OCI-LY1 (cell line): ENCODE results near the gene ERBB3.

Experiments
- H2AFZ ChIP-seq: fragments of 200-600 bp; sonication (generic), shearing (Covaris generic); 2 replicates; pipeline ENCODE4 v1.6.0; 2014; ENCODE audit warnings: antibody characterized with exemption, mild to moderate bottlenecking, low read length
- H3F3A ChIP-seq: fragments of 200-600 bp; sonication (generic), shearing (Covaris generic); 2 replicates; pipeline ENCODE4 v1.6.0; 2014; ENCODE audit warnings: mild to moderate bottlenecking, antibody characterized with exemption, low read length, moderate library complexity; ENCODE audit not compliant: insufficient read depth
- H3K27ac ChIP-seq: fragments of 200-600 bp; sonication (generic); 2 replicates; pipeline ENCODE4 v1.5.1; 2014; ENCODE audit warnings: low read length, mixed run types, mild to moderate bottlenecking, low read depth; ENCODE audit not compliant: poor library complexity, severe bottlenecking
- H3K27me3 ChIP-seq: fragments of 200-600 bp; sonication (generic); 2 replicates; pipeline ENCODE4 v1.6.0; 2014; ENCODE audit warnings: antibody characterized with exemption, mild to moderate bottlenecking, low read length, moderate library complexity; ENCODE audit not compliant: insufficient read depth
- H3K36me3 ChIP-seq: fragments of 200-600 bp; sonication (generic); 2 replicates; pipeline ENCODE4 v1.6.1; 2014; ENCODE audit warnings: mild to moderate bottlenecking, antibody characterized with exemption, low read length, moderate library complexity, mixed read lengths; ENCODE audit not compliant: insufficient read depth
- H3K4me1 ChIP-seq: fragments of 200-600 bp; sonication (generic); 2 replicates; pipeline ENCODE4 v1.5.1; 2014; ENCODE audit warnings: mild to moderate bottlenecking, low read length, moderate library complexity; ENCODE audit not compliant: insufficient read depth, severe bottlenecking
- H3K4me2 ChIP-seq: fragments of 200-600 bp; sonication (generic), shearing (Covaris generic); 2 replicates; pipeline ENCODE4 v1.6.1; 2014; ENCODE audit warnings: low read length
- H3K4me3 ChIP-seq: fragments of 200-600 bp; sonication (generic); 2 replicates; pipeline ENCODE4 v1.5.1; 2014; ENCODE audit warnings: low read length, low read depth, mild to moderate bottlenecking, mixed read lengths; ENCODE audit not compliant: poor library complexity, severe bottlenecking
- H3K79me2 ChIP-seq: fragments of 200-600 bp; shearing (Covaris generic); 2 replicates; pipeline ENCODE4 v1.6.1; 2016; ENCODE audit warnings: mixed run types, low read length, mixed read lengths; ENCODE audit not compliant: insufficient read depth
- H3K9ac ChIP-seq: fragments of 200-600 bp; sonication (generic), shearing (Covaris generic); 2 replicates; pipeline ENCODE4 v1.6.1; 2014; ENCODE audit warnings: mild to moderate bottlenecking, low read length, mixed read lengths
- H3K9me2 ChIP-seq: fragments of 200-600 bp; sonication (generic), shearing (Covaris generic); 2 replicates; pipeline ENCODE4 v1.6.1; 2014; ENCODE audit warnings: low read depth, mild to moderate bottlenecking, low read length, mixed read lengths
- H3K9me3 ChIP-seq: fragments of 200-600 bp; shearing (Covaris generic); 2 replicates; pipeline ENCODE4 v1.6.1; 2014; ENCODE audit warnings: low read length, mixed read lengths
- H4K20me1 ChIP-seq: fragments of 200-600 bp; sonication (generic), shearing (Covaris generic); 2 replicates; pipeline ENCODE4 v1.6.0; 2016; ENCODE audit warnings: mild to moderate bottlenecking, low read length; ENCODE audit not compliant: insufficient read depth
- EZH2 ChIP-seq: fragments of 200-600 bp; sonication (generic), shearing (Covaris generic); IDR thresholded peaks from 2 replicates; pipeline ENCODE4 v1.8.0; 2017; ENCODE audit warnings: borderline replicate concordance, mixed run types, mild to moderate bottlenecking, antibody characterized with exemption, low read length, moderate library complexity, mixed read lengths
- TF ChIP-seq, protein P1 (sequence below): fragments of 200-600 bp; sonication (generic), shearing (Covaris generic); IDR thresholded peaks from 2 replicates; pipeline ENCODE4 v1.5.1; 2017; ENCODE audit warnings: mild to moderate bottlenecking, antibody characterized with exemption, low read length, moderate library complexity, mixed read lengths

ERBB3 gene

GRCh38 chr12:56122637-56123036, 42.7 kb downstream of the ERBB3 start:
- Histone ChIP-seq H3K4me3 (no peak overlapping the region), H3K27ac (no peak overlapping the region), H3K79me2 (no peaks in the 10 kb centered on the region), H3K9me3 (no peaks in the 10 kb centered on the region), H3K9me2 (no peaks in the 10 kb centered on the region), H3K4me2 (no peak overlapping the region), H2AFZ (no peak overlapping the region), H3K9ac (no peak overlapping the region), H3F3A (peaks cover 11% of the 10 kb centered on the region), H3K27me3 (no peaks in the 10 kb centered on the region), H4K20me1 (no peaks in the 10 kb centered on the region), H3K36me3 (peaks cover 14% of the 10 kb centered on the region; the same call in 1 of the 2 replicates), H3K4me1 (peaks cover 51% of the 10 kb centered on the region)
- TF ChIP-seq EZH2 = no peak
- TF ChIP-seq, protein P1, sequence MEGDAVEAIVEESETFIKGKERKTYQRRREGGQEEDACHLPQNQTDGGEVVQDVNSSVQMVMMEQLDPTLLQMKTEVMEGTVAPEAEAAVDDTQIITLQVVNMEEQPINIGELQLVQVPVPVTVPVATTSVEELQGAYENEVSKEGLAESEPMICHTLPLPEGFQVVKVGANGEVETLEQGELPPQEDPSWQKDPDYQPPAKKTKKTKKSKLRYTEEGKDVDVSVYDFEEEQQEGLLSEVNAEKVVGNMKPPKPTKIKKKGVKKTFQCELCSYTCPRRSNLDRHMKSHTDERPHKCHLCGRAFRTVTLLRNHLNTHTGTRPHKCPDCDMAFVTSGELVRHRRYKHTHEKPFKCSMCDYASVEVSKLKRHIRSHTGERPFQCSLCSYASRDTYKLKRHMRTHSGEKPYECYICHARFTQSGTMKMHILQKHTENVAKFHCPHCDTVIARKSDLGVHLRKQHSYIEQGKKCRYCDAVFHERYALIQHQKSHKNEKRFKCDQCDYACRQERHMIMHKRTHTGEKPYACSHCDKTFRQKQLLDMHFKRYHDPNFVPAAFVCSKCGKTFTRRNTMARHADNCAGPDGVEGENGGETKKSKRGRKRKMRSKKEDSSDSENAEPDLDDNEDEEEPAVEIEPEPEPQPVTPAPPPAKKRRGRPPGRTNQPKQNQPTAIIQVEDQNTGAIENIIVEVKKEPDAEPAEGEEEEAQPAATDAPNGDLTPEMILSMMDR = no peak

DNA sequence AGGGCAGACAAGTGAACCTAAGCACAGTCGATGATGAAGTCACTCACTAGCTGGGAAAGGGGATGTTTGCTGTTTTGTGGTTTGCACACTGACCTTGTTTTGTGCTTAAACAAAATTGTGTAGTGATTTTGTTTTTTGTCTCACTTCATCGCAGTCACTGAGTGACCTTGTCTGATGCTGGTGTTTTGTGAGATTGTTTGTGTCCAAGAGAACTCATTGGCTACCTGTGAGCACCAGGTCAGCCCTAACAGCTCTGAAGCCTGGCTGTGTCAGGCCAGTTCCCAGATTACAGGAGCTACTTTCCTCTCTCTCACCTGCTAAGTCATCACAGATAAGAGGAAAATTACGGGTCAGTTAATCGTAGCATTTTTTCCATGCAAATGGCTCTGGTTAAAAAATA, 44.2 kb downstream of the ERBB3 start:
- Histone ChIP-seq H3K9me2 (no peaks in the 10 kb centered on the region), H3K79me2 (no peaks in the 10 kb centered on the region), H3K27ac (no peak overlapping the region), H4K20me1 (no peaks in the 10 kb centered on the region), H3K9ac (no peak overlapping the region; the same call in 1 of the 2 replicates), H3F3A (peaks cover 11% of the 10 kb centered on the region), H3K4me3 (no peak overlapping the region), H2AFZ (no peak overlapping the region), H3K4me1 (peaks cover 45% of the 10 kb centered on the region), H3K9me3 (no peaks in the 10 kb centered on the region), H3K27me3 (no peaks in the 10 kb centered on the region), H3K36me3 (peaks cover 12% of the 10 kb centered on the region; the same call in 1 of the 2 replicates), H3K4me2 (no peak overlapping the region)
- TF ChIP-seq, protein P1 = no peak
- TF ChIP-seq EZH2 = no peak

- peak overlapping the region; percentile 51 for H3K4me3 ChIP-seq
Measured at GRCh38 chr12:56126732-56127239, 46.8 kb downstream of the ERBB3 start.

More at GRCh38 chr12:56126732-56127239, 46.8 kb downstream of the ERBB3 start:
- Histone ChIP-seq H3K4me1 (peaks cover 42% of the 10 kb centered on the region), H4K20me1 (no peaks in the 10 kb centered on the region), H3K27me3 (no peaks in the 10 kb centered on the region), H2AFZ (no peak overlapping the region), H3K79me2 (no peaks in the 10 kb centered on the region), H3K9ac (peak overlapping the region; percentile 52; the same call in 1 of the 2 replicates), H3K4me2 (peak overlapping the region; percentile 67), H3K36me3 (peaks cover 20% of the 10 kb centered on the region), H3F3A (peaks cover 11% of the 10 kb centered on the region), H3K9me2 (no peaks in the 10 kb centered on the region), H3K27ac (peak overlapping the region; percentile 92), H3K9me3 (no peaks in the 10 kb centered on the region)
- TF ChIP-seq, protein P1 = no peak
- no peak for TF ChIP-seq EZH2
